GM19193 (cell line): ENCODE measurements around the gene PKN1.

Experiments used
- POLR2A ChIP-seq: IDR thresholded peaks from 4 replicates; pipeline ENCODE4 v1.6.1; 2011; ENCODE audit not compliant: insufficient read depth, insufficient read length; ENCODE audit errors: extremely low read depth

The PKN1 gene

DNA sequence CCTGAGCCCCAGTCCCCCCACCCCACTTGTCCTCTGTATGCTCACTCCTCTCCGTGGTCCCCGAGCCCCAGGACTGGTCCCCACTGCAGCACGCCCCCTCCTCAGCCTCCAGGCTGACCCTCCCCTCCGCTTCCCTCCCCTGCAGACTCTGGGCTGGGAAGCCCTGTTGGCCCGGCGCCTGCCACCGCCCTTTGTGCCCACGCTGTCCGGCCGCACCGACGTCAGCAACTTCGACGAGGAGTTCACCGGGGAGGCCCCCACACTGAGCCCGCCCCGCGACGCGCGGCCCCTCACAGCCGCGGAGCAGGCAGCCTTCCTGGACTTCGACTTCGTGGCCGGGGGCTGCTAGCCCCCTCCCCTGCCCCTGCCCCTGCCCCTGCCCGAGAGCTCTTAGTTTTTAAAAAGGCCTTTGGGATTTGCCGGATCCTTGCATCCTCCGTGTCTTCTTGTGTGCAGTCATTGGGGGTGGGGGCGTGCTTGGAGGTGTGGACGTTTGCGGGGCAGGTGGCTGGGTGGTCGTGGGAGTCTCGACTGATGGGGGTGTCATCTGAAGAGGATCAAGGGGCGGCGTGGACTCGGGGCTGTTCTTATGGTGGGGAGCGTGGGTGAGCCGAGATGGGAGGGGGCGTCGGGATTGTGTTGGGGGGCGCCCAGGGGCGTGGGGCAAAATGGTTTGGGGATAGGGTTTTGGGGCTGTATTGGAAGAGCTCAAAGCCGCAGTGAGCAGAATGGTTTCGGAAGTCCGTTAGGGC, 38.5 kb downstream of the PKN1 start:
- TF ChIP-seq POLR2A: no peak

DNA sequence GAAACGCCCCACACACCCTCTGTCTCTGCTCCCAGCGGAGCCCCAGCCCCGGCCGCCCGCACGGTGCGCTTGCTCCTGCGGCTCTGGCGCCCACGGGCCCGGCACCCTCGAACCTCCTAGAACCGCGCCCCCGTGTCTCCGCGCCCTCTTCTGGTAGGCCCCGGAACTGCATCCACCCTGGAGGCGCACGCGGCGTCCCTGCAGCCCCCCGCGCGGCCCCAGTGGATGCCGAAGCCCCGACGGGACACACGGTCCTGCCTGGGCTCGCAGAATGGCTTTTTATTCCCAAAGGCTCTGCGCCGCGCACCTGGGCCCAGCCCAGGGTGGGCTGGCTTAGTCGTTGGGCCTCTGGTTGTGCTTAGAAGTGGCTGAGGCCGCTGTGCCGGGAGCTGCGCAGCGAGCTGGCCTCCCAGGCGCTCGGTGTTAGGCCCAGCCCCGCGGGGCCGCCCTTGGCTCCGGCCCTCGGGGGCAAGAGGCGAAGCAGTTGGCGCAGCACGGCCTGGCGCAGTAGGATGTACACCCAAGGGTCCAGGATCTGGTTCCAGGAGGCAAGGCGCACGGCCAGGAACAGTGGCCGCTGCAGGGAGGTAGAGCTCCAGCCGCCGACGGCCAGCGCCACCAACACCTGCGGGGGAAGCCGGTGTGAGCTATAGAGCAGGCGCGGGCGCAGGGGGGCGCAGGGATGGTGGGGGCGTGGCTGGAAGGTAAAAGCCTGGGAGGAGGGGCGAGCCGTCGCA, 39.3 kb downstream of the PKN1 start:
- TF ChIP-seq POLR2A: no peak

DNA sequence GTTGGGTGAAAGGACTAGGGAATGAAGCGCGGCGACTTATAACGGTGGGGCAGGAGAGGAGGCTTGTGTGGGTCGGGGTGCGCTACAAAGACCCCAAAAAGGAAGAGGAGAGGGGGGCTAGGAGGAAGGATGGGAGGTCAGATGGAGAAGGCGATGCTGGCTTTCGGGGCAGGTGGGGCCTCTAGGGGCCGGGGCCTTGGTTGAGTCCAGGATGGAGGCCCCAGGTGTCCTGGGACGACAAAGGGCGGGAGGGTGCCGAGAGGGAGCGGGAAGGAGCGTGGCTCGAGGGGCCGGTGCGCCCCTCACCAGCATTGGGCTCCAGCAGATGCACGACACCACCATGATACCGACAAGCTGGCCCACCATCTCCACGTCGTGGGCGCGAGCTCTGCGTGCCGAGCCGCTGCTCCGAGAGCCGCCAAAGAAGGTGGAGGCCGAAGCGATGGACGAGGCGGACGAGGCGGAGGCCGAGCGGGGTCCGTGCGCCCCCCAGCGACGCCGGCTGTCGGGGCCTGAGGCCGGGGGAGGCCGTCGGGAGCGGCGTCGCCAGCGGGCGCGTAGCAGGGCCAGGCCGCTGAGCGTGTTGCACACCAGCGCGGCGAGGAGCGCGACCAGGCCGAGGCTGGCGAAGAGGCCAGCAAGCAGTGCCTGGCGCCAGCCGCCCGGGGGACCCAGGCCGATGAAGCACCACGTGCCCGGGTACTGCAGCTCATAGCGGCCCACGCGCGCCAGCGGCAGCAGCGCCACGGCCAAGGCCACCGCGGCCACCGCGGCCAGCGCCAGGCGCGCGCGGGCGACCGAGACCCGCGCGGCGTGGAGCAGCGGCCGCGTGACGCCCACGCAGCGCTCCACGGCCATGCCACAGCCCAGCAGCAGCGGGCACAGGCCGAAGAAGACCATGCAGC, 40.2 kb downstream of the PKN1 start:
- no peak for TF ChIP-seq POLR2A

DNA sequence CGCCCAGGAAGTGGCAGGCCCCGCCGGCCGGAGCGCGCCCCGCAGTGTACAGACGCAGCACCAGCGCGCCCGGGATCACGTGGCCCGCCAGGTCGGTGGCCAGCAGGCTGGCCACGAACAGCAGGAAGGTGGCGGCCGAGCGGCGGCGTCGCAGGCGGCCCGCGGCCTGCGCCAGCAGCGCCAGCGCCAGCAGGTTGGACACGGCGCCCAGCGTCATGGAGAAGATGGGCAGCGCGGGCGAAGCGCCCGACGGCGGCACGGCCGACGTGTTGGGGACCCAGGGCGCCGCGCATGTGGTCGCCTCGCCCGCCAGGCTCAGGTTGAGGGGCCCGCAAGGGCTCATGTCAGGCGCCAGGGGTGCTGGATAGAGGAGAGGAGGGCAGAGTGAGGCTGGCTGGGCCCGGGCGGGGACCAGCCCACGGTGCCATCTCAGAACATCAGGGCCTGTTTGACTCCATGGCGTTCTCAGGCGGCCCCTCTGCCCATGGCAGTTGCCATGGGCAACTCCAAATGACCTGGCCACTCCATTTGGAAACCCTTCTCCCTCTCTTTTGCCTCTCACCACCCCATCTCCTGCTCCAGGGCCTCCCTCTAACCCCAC, 41.0 kb downstream of the PKN1 start:
- no peak for TF ChIP-seq POLR2A

DNA sequence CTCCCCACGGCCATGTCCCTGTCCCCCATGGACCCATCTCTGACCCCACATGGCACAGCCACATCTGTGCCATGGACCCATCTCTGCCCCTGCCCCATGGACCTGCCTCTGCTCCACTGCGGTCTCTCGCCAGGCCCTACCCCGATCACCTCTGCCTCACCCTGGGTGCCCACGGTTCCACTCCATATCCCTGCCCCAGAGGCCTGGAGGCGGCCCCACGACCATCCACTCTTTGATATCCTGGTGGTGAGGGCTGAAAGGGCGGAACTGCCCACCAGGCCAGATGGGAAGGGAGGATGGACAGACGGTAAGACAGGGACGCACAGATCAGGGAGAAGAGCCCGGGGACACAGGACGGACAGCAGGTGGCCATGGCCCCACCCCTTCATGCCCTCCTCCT, 41.7 kb downstream of the PKN1 start:
- no peak for TF ChIP-seq POLR2A

DNA sequence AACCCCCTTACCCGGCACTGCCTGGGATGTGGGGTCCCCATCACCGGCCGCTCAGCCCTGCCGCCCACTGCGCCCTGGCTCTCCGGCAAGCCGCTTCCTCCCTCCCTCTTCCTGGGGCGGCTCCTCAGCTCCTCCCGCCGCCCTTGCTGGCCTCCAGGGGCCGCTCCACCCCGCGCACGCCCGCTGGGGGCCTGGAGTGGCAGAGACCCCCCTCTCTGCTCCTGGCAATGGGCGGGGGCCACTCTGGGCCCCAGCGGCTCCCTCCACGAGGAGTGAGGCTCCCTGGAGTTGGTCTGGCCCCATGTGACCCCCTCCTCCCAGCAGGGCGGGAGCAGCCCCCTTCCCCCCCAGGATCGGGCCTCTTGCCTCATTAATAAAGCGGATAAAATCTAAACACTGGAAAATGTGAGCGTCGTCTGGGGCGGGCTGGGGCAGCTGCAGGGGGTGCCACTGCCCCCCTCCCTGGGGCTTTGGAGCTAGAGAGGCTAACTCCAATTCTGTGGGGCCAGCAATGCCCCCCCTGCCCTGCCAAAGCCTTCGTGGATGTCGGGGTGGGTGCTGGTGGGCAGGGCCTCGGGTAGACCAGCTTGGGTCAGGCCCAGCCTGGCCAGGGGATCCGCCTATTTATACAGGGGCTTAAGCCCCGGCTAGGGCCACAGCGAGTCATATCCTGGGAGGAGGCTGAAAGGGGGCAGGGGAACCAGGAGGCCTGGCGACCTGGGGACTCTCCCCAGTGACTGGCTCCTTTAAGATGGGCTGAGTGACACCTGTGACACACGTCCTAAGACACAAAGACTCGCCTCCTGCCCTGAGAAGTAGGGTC, 42.4 kb downstream of the PKN1 start, which contains the start of gene PTGER1:
PTGER1 (minus strand) TSS at position 104 of the 823 bp plus-strand sequence. CDS start 1,034 bp downstream, outside the sequence.
- no peak for TF ChIP-seq POLR2A

DNA sequence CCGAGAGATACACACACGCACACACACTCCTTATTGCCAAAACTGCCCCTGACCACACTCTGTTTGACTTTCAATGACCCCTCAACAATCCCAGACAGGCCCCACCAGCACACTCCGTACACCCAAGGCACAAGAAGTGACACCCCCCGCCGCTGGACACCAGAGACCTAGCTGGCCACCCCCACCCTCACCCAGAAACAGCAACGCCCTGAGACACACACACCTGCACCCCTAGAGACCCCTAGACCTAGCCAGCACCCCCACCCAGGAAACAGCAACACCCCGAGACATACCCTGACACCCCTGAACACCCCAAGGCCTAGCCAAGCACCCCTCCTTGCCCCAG, 43.2 kb downstream of the PKN1 start:
- no peak for TF ChIP-seq POLR2A

DNA sequence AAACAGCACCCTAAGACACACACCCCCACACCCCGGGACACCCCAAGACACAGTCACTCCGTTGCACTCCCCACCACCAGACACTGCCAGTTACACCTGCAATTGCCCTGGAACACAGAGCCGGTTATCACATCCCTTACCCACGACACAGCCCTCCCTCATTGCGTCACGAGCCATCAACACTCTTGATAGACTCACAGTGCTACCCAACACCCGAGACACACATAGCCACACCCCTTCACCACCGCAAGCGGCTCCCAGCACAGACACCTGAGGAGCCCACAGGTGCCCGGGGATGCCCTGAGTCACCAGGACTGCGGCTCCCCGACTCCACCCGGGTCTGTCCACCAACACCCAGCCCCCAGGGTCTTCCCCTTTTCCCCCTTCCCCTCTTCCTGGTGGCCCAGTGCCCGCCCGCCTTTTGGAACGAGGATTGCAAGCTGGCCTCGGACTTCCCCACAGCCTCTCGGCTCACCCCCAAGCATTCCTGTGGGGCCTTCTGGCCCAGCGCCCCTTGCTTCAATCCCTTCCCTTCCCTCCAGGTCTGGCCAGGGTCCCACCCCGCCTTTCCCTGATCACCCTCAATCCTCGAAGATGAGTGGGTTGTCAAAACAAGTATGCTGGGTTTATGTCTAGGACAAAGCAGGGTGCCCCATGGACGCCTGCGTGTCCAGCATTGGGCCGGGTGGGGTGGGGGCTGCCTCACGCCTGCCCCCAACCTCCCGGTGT, 43.7 kb downstream of the PKN1 start:
- no peak for TF ChIP-seq POLR2A

DNA sequence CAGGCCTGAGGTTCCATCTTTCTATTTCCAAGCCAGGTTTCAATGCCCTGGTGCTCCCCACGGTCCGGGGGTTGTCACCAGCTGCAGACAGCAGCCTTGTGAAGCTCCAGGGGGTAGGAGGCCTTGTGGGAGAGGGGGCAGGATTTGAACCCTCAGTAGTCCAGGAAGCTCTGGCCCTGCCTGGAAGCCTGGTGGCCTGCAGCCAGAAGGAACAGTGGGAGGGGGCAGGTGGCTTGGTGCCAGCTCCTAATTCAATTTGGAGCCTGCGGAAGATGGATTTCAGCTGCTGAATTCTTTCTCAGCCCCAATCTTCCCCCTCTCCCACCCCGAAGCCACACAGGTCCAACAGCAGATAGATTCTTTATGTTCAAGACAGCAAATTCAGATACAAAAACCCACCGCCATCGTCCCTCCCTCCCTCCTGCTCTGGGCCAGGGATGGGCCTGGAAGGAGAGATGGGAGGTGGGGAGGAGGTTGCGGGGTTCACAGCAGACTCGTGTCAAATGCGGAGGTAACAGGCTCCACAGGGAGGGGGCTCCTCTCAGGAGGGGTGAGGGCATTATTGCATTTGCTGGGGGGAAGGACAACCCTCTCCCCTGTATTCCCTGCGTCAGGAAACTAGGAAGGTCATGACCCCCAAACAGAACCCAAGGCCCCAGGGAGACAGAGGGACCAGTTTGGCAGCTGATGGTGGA, 44.5 kb downstream of the PKN1 start:
- no peak for TF ChIP-seq POLR2A

DNA sequence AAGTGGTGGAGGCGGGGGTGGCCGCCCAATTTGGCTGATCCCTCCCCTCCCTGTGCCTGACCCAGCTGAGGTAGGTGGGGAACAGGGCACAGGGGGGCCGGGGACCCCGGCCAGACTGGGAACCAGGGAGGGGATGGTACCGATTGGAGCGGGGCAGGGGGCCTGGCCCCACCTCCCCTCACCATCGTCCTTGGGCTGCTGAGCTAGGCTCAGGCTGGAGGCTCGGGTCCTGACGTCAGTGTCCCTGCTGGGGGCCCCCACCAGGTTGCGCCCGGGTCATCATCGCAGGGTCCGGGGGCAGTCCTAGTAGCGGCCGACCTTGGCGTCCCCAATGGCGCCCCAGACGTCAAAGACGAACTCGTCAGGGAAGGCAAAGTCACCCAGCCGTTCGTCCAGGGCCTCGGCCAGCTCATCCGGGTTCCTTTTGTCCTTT, 45.0 kb downstream of the PKN1 start:
- TF ChIP-seq POLR2A: no peak

DNA sequence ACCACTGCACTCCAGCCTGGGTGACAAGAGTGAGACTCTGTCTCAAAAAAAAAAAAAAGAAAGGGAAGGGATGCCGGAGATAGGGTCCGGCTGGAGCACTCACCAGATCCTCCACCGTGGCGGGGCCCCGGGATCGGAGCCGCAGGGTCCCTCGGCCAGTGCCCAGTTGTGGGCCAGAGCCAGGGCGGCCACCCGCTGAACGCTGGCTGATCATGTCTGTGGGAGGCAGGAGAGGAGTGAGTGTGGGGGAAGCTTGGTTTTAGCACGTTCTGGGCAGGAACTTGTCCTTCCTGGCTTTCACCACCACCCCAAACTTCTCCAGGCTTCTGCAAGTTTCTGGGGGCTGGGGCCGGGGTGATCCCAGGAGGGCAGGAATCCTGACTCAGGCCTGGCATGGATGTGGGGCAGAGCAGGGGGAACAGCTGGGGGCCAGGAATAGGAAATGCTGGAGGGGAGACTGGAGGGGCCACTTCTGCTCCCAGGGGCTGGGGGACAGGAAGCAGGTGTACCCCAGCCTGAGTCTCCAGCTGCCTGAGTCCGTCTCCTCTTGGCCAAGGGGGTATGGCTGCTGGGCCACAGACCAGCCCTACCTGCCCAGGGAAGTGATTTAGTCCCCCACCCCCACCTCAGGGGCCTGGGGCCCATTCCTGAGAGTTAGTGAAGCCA, 46.3 kb downstream of the PKN1 start:
- TF ChIP-seq POLR2A: no peak

DNA sequence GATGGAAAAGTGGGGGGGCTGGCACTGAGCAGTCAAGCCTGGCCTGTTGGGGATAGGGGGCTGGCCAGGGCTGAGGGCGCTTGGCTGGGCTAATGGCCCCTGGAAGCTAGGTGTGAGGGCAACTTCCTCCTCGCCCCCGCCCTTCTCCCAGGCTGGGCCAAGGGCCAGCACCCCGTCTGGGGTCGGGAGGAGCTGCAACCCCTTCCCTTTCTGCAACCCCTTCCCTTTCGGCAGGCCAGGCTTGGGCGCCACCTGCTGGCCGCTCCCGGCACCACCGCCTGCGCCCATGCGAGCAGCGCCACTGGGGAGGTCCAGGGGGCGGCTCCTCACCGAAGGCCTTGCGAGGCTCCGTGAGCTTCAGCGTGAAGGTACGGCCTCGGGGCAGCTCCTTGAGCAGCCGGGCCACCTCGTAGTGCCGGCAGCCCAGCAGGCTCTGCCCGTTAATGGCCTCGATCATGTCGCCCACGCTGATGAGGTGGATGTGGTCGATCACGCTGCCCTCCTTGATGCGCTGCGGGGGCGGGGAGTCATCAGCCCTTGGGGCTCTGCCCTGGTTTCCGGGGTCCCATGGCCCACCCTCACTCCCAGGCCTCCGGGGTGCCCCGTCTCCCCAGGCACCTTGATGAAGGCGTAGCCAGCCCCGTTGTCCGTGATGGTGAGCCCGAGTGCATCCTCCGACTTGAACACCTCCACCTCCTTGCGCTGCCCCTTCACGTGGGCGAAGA, 47.0 kb downstream of the PKN1 start:
- no peak for TF ChIP-seq POLR2A
